Activated CD8-positive, alpha-beta memory T cell treated with anti-CD3 and anti-CD28 coated beads for 48 hours (primary cell): Measurements from ENCODE around the gene DEDD.

Experiments used
- DNase-seq, 3 experiments: peaks; one replicate each; pipeline ENCODE4 v3.0.0-alpha.2; 2020; ENCODE audit warnings: low read depth in 2 of 3, low spot score in 2 of 3

Gene DEDD

GRCh38 chr1:161076410-161076809 lies 56.1 kb downstream of the DEDD start:
- DNase-seq: no peak

- no peak for DNase-seq
These were observed 57.6 kb downstream of the DEDD start for GRCh38 chr1:161074676-161075368.

GRCh38 chr1:161073474-161074121 lies 58.9 kb downstream of the DEDD start:
- no peak for DNase-seq

- no peak for DNase-seq
These were observed 59.6 kb downstream of the DEDD start for GRCh38 chr1:161072751-161073449.

GRCh38 chr1:161071886-161072371 lies 60.5 kb downstream of the DEDD start:
- no peak for DNase-seq
